Aorta (tissue), 5 donors: ENCODE data around the gene SLC22A23. TPM values are rescaled to one million over a fixed set of nuclear protein-coding genes. Genes with fewer than 3 reads are reported as not detected.
"Not testable (repeated sequence)": the region's sequence is repeated elsewhere in the genome, so short reads cannot be mapped to it uniquely, and the experiment has no call there.

Experiments used
- ATAC-seq: fragments of 200-7000 bp; cut with Tn5 transposase; one replicate; pipeline ENCODE4 v1.9.1; 2022; ENCODE audit warnings: moderate library complexity; ENCODE audit not compliant: low FRiP score
- DNase-seq, 2 donors: peaks; one replicate each; pipeline ENCODE4 v3.0.0-alpha.2; 2020
- H3K27ac ChIP-seq, 2 donors: one replicate each; pipeline ENCODE4 v1.5.1; 2013; ENCODE audit warnings: low read length in 2 of 2, mild to moderate bottlenecking in 2 of 2, moderate library complexity in 2 of 2, control low read depth in 1 of 2, inconsistent platforms in 1 of 2, low read depth in 1 of 2
- H3K27me3 ChIP-seq, 2 donors: one replicate each; pipeline ENCODE4 v1.6.1; 2013; ENCODE audit warnings: control low read depth in 1 of 2, low read length in 1 of 2, mild to moderate bottlenecking in 1 of 2, moderate library complexity in 1 of 2; ENCODE audit not compliant: insufficient read depth in 2 of 2, control insufficient read depth in 1 of 2
- H3K36me3 ChIP-seq, 2 donors: one replicate each; pipeline ENCODE4 v1.6.1; 2013; ENCODE audit warnings: control low read depth in 1 of 2, low read length in 1 of 2, mild to moderate bottlenecking in 1 of 2; ENCODE audit not compliant: insufficient read depth in 2 of 2, control insufficient read depth in 1 of 2
- H3K4me1 ChIP-seq, 2 donors: one replicate each; pipeline ENCODE4 v1.6.1; 2013; ENCODE audit warnings: low read length in 2 of 2, control low read depth in 1 of 2, mild to moderate bottlenecking in 1 of 2, moderate library complexity in 1 of 2; ENCODE audit not compliant: insufficient read depth in 2 of 2, control insufficient read depth in 1 of 2
- H3K4me3 ChIP-seq, 2 donors: one replicate each; pipeline ENCODE4 v1.5.1; 2013; ENCODE audit warnings: low read length in 2 of 2, control low read depth in 1 of 2, mild to moderate bottlenecking in 1 of 2
- H3K9me3 ChIP-seq: one replicate; pipeline ENCODE4 v1.6.1; 2013; ENCODE audit warnings: mild to moderate bottlenecking, low read length; ENCODE audit not compliant: control insufficient read depth
- WGBS, 2 donors: extraction: QIAGEN DNeasy Blood & Tissue Kit; methylation state at CpG; one replicate each; pipeline ENCODE4 v1.1.7; 2013; 5-methylcytosine and 5-hydroxymethylcytosine counted together
- intact Hi-C, 2 donors: fragments of 100-400 bp; cut with DNase I; formaldehyde crosslinking; loops; one replicate each; pipeline versions ENCODE4 v1.14.2 to v1.15.0; 2022
- polyA plus RNA-seq, 2 donors: library from polyadenylated mRNA; stranded (reverse); fragments of 200-250 nt; gene quantifications; one replicate each; pipeline ENCODE4 v1.2.3, GENCODE V29; 2013
- total RNA-seq, 2 donors: library from RNA; stranded (reverse); fragmentation: NEBNext Ultra II Directional; extraction: Animal tissue kit (Norgen Biotek cat#: 25700); gene quantifications; one replicate each; pipeline ENCODE4 v1.2.1, GENCODE V29; 2021
- donor health status: healthy with polysubstance abuse.
- donor health status: Bipolar disorder and iron deficiency.
- donor health status: DM: no; HTN: no; CAD: no.
- donor health status: DM: no; HTN: no; CAD: no.
- donor health status: DM: yes; HTN: yes; CAD: no.

The SLC22A23 gene
- total and polyA plus RNA-seq, 4 donors, result 1.5 to 9.4 (median 4.3) TPM

DNA sequence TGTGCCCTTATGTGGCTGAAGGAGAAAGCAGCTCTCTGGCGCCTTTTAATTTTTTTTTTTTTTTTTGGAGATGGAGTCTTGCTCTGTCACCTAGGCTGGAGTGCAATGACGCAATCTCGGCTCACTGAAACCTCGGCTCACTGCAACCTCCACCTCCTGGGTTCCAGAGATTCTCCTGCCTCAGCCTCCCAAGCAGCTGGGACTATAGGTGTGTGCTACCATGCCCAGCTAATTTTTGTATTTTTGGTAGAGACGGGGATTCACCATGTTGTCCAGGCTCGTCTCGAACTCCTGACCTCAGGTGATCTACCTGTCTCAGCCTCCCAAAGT is 212.1 kb downstream of the SLC22A23 start:
- ATAC-seq, H3K27ac ChIP-seq, H3K4me3 ChIP-seq, H3K9me3 ChIP-seq, H3K36me3 ChIP-seq, intact Hi-C loops, H3K4me1 ChIP-seq, H3K27me3 ChIP-seq, DNase-seq: not testable (repeated sequence)
- 97 to 99% methylated on average over 7 of the region's 7 CpGs for WGBS, 2 donors

DNA sequence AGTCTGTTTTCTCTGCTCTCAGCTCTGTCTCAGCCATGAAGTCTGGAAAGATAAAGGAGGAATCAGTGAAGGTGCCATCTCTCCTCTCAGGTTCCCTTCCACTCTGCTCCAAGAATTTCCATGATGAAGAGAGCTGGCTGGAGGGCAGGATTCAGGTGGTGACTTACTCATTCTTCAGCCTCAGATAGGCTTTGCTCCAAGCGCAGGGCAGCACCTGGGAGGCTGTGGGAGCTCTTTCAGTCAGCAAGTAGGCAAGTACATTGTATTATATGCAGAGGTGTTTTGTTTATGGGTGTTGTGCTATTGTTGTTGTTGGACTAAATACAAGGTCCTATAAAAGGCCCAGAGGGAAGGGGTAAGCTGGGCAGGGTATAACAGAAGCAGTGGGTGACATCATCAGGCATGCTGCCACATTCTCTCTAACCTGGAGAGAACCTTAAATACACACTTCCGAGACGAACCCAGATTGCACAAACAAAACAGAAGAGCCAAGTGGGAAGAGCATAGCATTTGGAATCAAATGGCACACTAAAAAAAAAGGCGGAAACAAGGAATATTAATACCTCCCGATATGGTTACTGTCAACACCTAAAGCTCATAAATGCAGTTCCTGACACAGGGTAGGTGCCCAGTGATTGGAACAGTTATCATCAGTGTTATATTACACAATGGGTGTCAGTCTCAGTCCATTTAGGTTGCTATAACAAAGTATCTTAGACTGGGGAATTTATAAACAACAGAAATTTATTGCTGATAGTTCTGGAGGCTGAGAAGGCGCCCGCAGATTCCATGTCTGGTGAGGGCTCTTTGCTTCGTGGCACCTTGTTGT is 212.6 kb downstream of the SLC22A23 start:
- Histone ChIP-seq H3K27ac (no peak overlapping the region), H3K9me3 (no peaks in the 10 kb centered on the region), H3K4me3 (no peak overlapping the region), H3K36me3 (no peaks in the 10 kb centered on the region), H3K4me1 (no peaks in the 10 kb centered on the region), H3K27me3 (no peaks in the 10 kb centered on the region)
- ATAC-seq (no peak), DNase-seq (no peak)
- 82 to 84% methylated on average over 8 of the region's 8 CpGs for WGBS, 2 donors
- intact Hi-C loops, result no loop called here

DNA sequence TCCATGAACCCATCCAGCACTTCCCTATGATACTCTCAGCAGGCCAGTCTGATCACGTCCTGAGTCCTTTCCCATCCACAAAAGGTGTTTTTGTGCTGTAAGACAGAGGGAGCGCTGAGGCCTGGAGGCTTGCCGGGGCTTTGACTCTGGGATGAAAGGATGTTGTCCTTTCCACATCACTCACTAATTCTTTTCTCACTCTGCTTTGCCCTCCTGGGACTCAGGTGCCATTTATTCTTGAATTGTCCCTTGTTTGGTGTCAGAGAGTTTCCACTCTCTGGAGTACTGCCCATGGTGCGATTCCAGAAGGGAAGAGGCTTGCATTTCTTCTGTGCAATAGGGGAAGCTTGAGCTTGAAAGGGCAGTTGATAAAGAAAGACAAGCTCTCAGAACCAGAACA is 214.1 kb downstream of the SLC22A23 start:
- peak in 1 of 2 donors; percentile 26 for DNase-seq
- ATAC-seq, result no peak
- Histone ChIP-seq H3K9me3 (no peaks in the 10 kb centered on the region), H3K36me3 (no peaks in the 10 kb centered on the region), H3K4me1 (no peaks in the 10 kb centered on the region), H3K27me3 (no peaks in the 10 kb centered on the region), H3K4me3 (no peak overlapping the region), H3K27ac (no peak overlapping the region)
- intact Hi-C loops, result no loop called here
- WGBS, 2 donors, result 90% methylated on average over 4 of the region's 4 CpGs

GRCh38 chr6:3241745-3242144 is 215.1 kb downstream of the SLC22A23 start:
- peak in 1 of 2 donors; percentile 2 for DNase-seq
- intact Hi-C loops, H3K36me3 ChIP-seq, H3K9me3 ChIP-seq, H3K27me3 ChIP-seq, H3K27ac ChIP-seq, H3K4me1 ChIP-seq, H3K4me3 ChIP-seq, ATAC-seq: not testable (repeated sequence)
- WGBS, 2 donors, result 94 to 95% methylated on average over 4 of the region's 4 CpGs

- Histone ChIP-seq H3K4me3 (no peak overlapping the region), H3K4me1 (no peaks in the 10 kb centered on the region), H3K27ac (no peak overlapping the region), H3K9me3 (no peaks in the 10 kb centered on the region), H3K27me3 (no peaks in the 10 kb centered on the region), H3K36me3 (no peaks in the 10 kb centered on the region)
- DNase-seq, result no peak
- no peak for ATAC-seq
- intact Hi-C loops, result no loop called here
- 81 to 86% methylated on average over 7 of the region's 7 CpGs for WGBS, 2 donors
These were observed 216.3 kb downstream of the SLC22A23 start for GRCh38 chr6:3240595-3240994.

- ATAC-seq (no peak), DNase-seq (no peak)
- Histone ChIP-seq H3K9me3 (no peaks in the 10 kb centered on the region), H3K27ac (no peak overlapping the region), H3K4me3 (no peak overlapping the region), H3K27me3 (peaks cover 0 to 2% of the 10 kb centered on the region in 2 donors), H3K36me3 (no peaks in the 10 kb centered on the region), H3K4me1 (no peaks in the 10 kb centered on the region)
- intact Hi-C loops, result no loop called here
- 90 to 91% methylated on average over 13 of the region's 13 CpGs for WGBS, 2 donors
These were observed 217.6 kb downstream of the SLC22A23 start for GRCh38 chr6:3239110-3239830.

GRCh38 chr6:3237761-3238662 is 218.8 kb downstream of the SLC22A23 start:
- ATAC-seq (no peak), DNase-seq (peak in 1 of 2 donors; percentile 76)
- H3K27ac ChIP-seq, result no peak overlapping the region
- peaks cover 0 to 2% of the 10 kb centered on the region in 2 donors for H3K27me3 ChIP-seq
- no peaks in the 10 kb centered on the region for H3K4me1 ChIP-seq
- H3K4me3 ChIP-seq, result no peak overlapping the region
- WGBS, 2 donors, result 79 to 84% methylated on average over 24 of the region's 24 CpGs
- intact Hi-C loops, result no loop called here
- no peaks in the 10 kb centered on the region for H3K36me3 ChIP-seq
- H3K9me3 ChIP-seq, result no peaks in the 10 kb centered on the region

DNA sequence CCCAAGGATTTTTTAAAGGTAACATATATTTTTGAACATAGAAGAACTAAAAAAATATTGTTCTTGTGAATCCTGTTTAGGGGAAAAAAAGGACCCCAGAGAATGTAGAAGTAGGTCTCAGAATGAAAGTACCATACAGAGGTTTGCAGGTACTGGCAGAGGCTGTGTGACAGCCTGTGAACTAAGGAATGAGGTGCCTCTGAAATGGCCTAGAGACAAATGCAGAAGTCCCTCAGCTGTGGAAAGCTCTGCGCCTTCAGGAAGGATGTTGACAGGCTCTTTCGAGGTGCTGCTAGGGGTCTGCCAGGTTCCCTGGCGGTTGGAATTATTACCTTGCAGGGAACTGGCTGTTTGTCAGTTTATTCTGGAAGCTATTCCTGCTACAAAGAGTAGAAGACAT is 220.8 kb downstream of the SLC22A23 start:
- ATAC-seq, result no peak
- Histone ChIP-seq H3K4me3 (no peak overlapping the region), H3K9me3 (no peaks in the 10 kb centered on the region), H3K27ac (no peak overlapping the region), H3K4me1 (no peaks in the 10 kb centered on the region), H3K36me3 (no peaks in the 10 kb centered on the region), H3K27me3 (peaks cover 0 to 2% of the 10 kb centered on the region in 2 donors)
- DNase-seq, result no peak
- 90 to 100% methylated on average over 3 of the region's 3 CpGs for WGBS, 2 donors
- intact Hi-C loops, result no loop called here
